Hepatocyte (in vitro differentiated cells): ENCODE measurements around the gene DACH2.

ENCODE experiments used
- CTCF ChIP-seq: fragments of 200-600 bp; sonication (generic); IDR thresholded peaks from 2 replicates; pipeline ENCODE4 v1.5.1; 2016; ENCODE audit warnings: antibody characterized with exemption, mild to moderate bottlenecking; ENCODE audit not compliant: poor library complexity
- EZH2 ChIP-seq: fragments of 200-600 bp; sonication (generic); IDR thresholded peaks from 2 replicates; pipeline ENCODE4 v1.6.1; 2016; ENCODE audit warnings: antibody characterized with exemption, mild to moderate bottlenecking, borderline replicate concordance

- TF ChIP-seq CTCF (no peak), EZH2 (no peak)
Observed at GRCh38 chrX:86579777-86580176, 431.5 kb downstream of the DACH2 start.
